BJ (cell line): ENCODE results near the gene ABHD14A. TPM values are rescaled to one million over a fixed set of nuclear protein-coding genes. Genes with fewer than 3 reads are reported as not detected.

Experiments
- CTCF ChIA-PET: fragments of 350-600 bp; formaldehyde crosslinking; extraction: SDS; loops from one replicate; lab custom pipeline; 2021; ENCODE audit warnings: antibody characterized with exemption, inconsistent platforms; lab: Yijun Ruan, JAX
- POLR2A ChIA-PET: fragments of 300-600 bp; sonication (Branson Sonifier 250); formaldehyde crosslinking; extraction: SDS; loops from one replicate; lab custom pipeline; 2021; ENCODE audit warnings: antibody characterized with exemption; lab: Charles Lee
- DNase-seq: peaks from one replicate; pipeline ENCODE4 v3.0.0-alpha.2; 2011; ENCODE audit warnings: low read depth
- H3K27me3 ChIP-seq: 2 replicates; pipeline ENCODE4 v1.6.0; 2011; ENCODE audit warnings: low read length; ENCODE audit not compliant: control insufficient read depth, insufficient read depth
- H3K36me3 ChIP-seq: 2 replicates; pipeline ENCODE4 v1.5.1; 2011; ENCODE audit warnings: low read length; ENCODE audit not compliant: control insufficient read depth, insufficient read depth
- H3K4me3 ChIP-seq: 2 replicates; pipeline ENCODE4 v1.5.1; 2011; ENCODE audit warnings: low read depth, mild to moderate bottlenecking, control low read depth, low read length
- CTCF ChIP-seq: IDR thresholded peaks from 2 replicates; pipeline ENCODE4 v1.5.1; 2011; ENCODE audit warnings: low read depth, mild to moderate bottlenecking, control low read depth, inconsistent platforms, low read length, moderate library complexity; ENCODE audit not compliant: insufficient read depth
- polyA plus RNA-seq: library from polyadenylated mRNA; depleted of rRNA; stranded (reverse); fragments of >200 nt; gene quantifications from 2 replicates; pipeline ENCODE4 v1.2.3, GENCODE V29; 2011

The ABHD14A gene
- polyA plus RNA-seq, 1 experiment = 16.5 TPM

DNA sequence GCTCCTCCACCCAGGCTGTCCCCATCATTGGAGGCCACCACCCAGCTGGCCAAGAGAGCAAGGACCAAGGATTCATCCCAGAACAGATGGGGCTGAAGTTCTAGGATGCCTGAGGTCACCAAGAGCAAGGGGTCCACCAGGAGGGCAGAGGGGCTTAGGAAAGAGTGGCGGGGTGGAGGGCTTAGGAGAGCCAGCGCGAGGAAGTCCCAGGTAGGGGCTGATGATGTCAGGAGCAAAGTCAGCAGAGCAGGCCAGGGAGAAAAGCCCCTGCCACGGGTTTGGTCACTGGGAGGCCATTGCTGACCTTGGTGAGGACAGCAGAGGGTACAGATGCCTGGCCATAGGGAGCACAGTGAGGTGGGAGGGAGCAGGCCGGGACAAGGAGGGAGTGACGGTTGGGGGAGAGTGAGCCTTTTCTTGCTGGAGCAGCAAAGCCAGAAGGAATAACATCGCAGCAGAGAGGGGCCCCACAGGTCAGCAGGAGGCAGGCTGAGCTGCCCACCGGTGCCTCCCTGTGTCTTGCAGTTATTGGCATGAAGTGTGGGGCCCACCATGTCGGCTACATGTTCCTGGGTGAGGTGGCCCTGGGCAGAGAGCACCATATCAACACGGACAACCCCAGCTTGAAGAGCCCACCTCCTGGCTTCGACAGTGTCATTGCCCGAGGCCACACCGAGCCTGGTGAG is 27.5 kb upstream of the ABHD14A start:
- H3K27me3 ChIP-seq = no peaks in the 10 kb centered on the region
- H3K4me3 ChIP-seq = no peak overlapping the region
- no peak for TF ChIP-seq CTCF
- ChIA-PET POLR2A (no interaction called here), CTCF (interaction anchor here (4.2 kb wide), 1 partner anchor 27 kb away, joined by 32 read pairs; the partner anchor contains the start of genes ABHD14A and ABHD14B)
- no peak for DNase-seq
- H3K36me3 ChIP-seq = peaks cover 7% of the 10 kb centered on the region; the same call in 1 of the 2 replicates

GRCh38 chr3:51948016-51948580 is 26.8 kb upstream of the ABHD14A start:
- DNase-seq = no peak
- POLR2A ChIA-PET = no interaction called here
- CTCF ChIA-PET = no interaction called here
- Histone ChIP-seq H3K27me3 (no peaks in the 10 kb centered on the region), H3K36me3 (peaks cover 7% of the 10 kb centered on the region; the same call in 1 of the 2 replicates), H3K4me3 (no peak overlapping the region)
- no peak for TF ChIP-seq CTCF

DNA sequence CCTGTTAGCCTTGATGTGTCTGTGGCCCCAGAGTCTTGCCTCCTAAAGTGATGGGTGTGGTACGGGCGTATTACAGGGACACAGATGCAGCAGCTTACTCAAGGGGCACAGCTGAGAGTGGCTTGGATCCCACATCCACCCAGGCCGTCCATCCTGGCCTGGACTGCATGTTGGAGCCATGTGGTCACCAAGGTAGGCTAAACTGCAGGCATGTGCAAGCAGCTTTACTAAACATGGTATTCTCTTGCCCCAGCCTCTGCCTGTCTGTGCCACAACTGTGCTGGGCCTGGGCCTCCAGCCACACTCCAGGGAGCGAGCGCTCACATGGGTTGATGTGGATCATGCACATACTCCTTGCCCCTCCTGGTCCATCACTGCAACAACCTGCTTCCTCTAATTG is 25.7 kb upstream of the ABHD14A start:
- POLR2A ChIA-PET = no interaction called here
- no peaks in the 10 kb centered on the region for H3K27me3 ChIP-seq
- CTCF ChIA-PET = no interaction called here
- H3K36me3 ChIP-seq = peaks cover 7% of the 10 kb centered on the region; the same call in 1 of the 2 replicates
- H3K4me3 ChIP-seq = no peak overlapping the region
- DNase-seq = no peak
- no peak for TF ChIP-seq CTCF

DNA sequence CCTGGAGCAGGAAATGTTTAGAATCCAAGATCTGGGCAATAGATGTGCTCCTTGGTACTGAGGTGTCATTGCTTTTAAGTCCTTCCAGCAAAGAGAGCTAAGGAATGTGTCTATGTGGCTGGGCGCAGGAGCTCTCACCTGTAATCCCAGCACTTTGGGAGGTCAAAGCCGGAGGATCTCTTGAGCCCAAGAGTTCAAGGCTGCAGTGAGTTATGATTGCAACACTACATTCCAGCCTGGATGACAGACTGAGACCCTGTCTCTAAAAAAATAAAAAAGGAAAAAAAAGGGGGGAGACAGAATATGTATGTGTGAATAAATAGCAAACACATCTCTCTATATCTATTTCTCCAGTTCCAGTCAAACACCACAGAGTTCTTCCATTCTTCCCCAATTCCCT is 24.0 kb upstream of the ABHD14A start:
- no peak for DNase-seq
- Histone ChIP-seq H3K27me3 (no peaks in the 10 kb centered on the region), H3K36me3 (peaks cover 5% of the 10 kb centered on the region), H3K4me3 (no peak overlapping the region)
- ChIA-PET POLR2A (no interaction called here), CTCF (interaction anchor here (3.7 to 5.3 kb wide), 2 partner anchors 8 to 23 kb away, joined by 17 to 42 read pairs; partner anchors contain the start of genes ABHD14A, ABHD14B, PARP3 and RRP9)
- TF ChIP-seq CTCF = no peak

DNA sequence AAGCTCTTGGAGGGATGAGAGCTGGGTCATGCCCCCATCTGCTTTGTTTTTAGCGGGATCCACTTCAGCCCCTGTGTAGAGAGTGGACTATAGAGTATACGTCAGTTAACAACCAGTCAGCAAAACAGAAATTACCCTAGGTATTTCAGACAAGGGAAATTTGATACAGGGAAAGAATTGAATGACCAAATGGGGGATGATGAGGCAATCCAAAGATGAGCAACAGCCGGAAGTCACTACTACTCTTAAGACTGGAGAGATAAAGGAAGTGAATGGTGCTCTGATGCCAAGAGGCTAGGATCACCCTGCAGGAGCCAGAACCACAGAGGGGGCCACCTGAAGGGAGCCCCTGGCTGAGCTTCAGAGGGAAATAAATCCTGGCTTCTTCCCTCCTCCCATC is 21.4 kb upstream of the ABHD14A start:
- CTCF ChIA-PET = interaction anchor here (1.1 to 5.3 kb wide), 3 partner anchors 10 to 21 kb away, joined by 4 to 42 read pairs (median 17); partner anchors contain the start of genes ABHD14A, ABHD14B, PARP3 and RRP9
- no peak for TF ChIP-seq CTCF
- no peaks in the 10 kb centered on the region for H3K27me3 ChIP-seq
- H3K4me3 ChIP-seq = no peak overlapping the region
- H3K36me3 ChIP-seq = peaks cover 15% of the 10 kb centered on the region
- POLR2A ChIA-PET = interaction anchor here (0.7 kb wide), 1 partner anchor 12 kb away, joined by 3 read pairs; the partner anchor contains the start of gene RRP9
- no peak for DNase-seq
